Left lung (tissue), 10 donors: Measurements from ENCODE around the gene SMO. TPM values are rescaled to one million over a fixed set of nuclear protein-coding genes. Genes with fewer than 3 reads are reported as not detected.
A peak's percentile ranks its signal among the peaks of the same experiment; 100 is the strongest.

Experiments
- ATAC-seq: fragments of 200-7000 bp; cut with Tn5 transposase; one replicate; pipeline ENCODE4 v1.9.1; 2020; ENCODE audit warnings: moderate library complexity
- DNase-seq, 4 donors: peaks; one replicate each; pipeline ENCODE4 v3.0.0-alpha.2; 2013 to 2020
- H3K27ac ChIP-seq, 2 donors: fragments of 200-600 bp; sonication (generic) in 1 of 2; one replicate each; pipeline versions ENCODE4 v1.5.0 to v1.8.0; 2020 to 2021
- H3K27me3 ChIP-seq, 2 donors: fragments of 200-600 bp; sonication (generic) in 1 of 2; one replicate each; pipeline versions ENCODE4 v1.5.0 to v1.8.0; 2020 to 2021
- H3K36me3 ChIP-seq, 2 donors: fragments of 200-600 bp; sonication (generic) in 1 of 2; one replicate each; pipeline versions ENCODE4 v1.5.0 to v1.8.0; 2020 to 2021
- H3K4me1 ChIP-seq, 2 donors: fragments of 200-600 bp; one replicate each; pipeline ENCODE4 v1.8.0; 2021
- H3K4me3 ChIP-seq, 2 donors: fragments of 200-600 bp; sonication (generic) in 1 of 2; one replicate each; pipeline versions ENCODE4 v1.5.0 to v1.8.0; 2020 to 2021; ENCODE audit warnings: mild to moderate bottlenecking in 1 of 2
- H3K9me3 ChIP-seq, 2 donors: fragments of 200-600 bp; sonication (generic) in 1 of 2; one replicate each; pipeline versions ENCODE4 v1.5.0 to v1.8.0; 2020 to 2021
- CTCF ChIP-seq, 2 donors: fragments of 200-600 bp; sonication (generic) in 1 of 2; IDR thresholded peaks; one replicate each; pipeline versions ENCODE4 v1.5.0 to v1.8.0; 2021; ENCODE audit warnings: antibody characterized with exemption in 2 of 2
- intact Hi-C, 2 donors: fragments of 100-400 bp; cut with DNase I; formaldehyde crosslinking; loops; one replicate each; pipeline versions ENCODE4 v1.11.2 to v1.14.2; 2022
- polyA plus RNA-seq, 6 donors: library from polyadenylated mRNA; unstranded; fragments of 120-200 nt; gene quantifications; one replicate each; pipeline ENCODE4 v1.2.1, GENCODE V29; 2013; ENCODE audit not compliant: insufficient read length in 6 of 6
- total RNA-seq, 2 donors: library from RNA; stranded (reverse); fragmentation: NEBNext Ultra II Directional; extraction: Animal tissue kit (Norgen Biotek cat#: 25700); gene quantifications; one replicate each; pipeline ENCODE4 v1.2.1, GENCODE V29; 2021
- donor health status: DM: no; HTN: yes; CAD: no.
- donor health status: DM: no; HTN: no; CAD: no.

Gene SMO
- total and polyA plus RNA-seq, 8 donors, result 5.1 to 74.2 (median 57.8) TPM

- no peak for ATAC-seq
- Histone ChIP-seq H3K4me3 (no peak overlapping the region), H3K36me3 (no peaks in the 10 kb centered on the region), H3K27me3 (no peaks in the 10 kb centered on the region), H3K9me3 (no peaks in the 10 kb centered on the region), H3K4me1 (no peaks in the 10 kb centered on the region), H3K27ac (no peak overlapping the region)
- peak in 1 of 4 donors; percentile 19 for DNase-seq
- intact Hi-C loops, result no loop called here
- TF ChIP-seq CTCF (IDR thresholded peaks at IDR 0.05), result no peak
Observed at GRCh38 chr7:129203050-129203741, 14.8 kb downstream of the SMO start.

GRCh38 chr7:129205126-129205818 lies 16.8 kb downstream of the SMO start:
- intact Hi-C loops, result no loop called here
- Histone ChIP-seq H3K4me1 (no peaks in the 10 kb centered on the region), H3K27me3 (peaks cover 0 to 12% of the 10 kb centered on the region in 2 donors), H3K9me3 (no peaks in the 10 kb centered on the region), H3K4me3 (no peak overlapping the region), H3K36me3 (no peaks in the 10 kb centered on the region), H3K27ac (no peak overlapping the region)
- TF ChIP-seq CTCF (IDR thresholded peaks at IDR 0.05), result no peak
- DNase-seq, result no peak
- ATAC-seq, result no peak

- Histone ChIP-seq H3K4me1 (no peaks in the 10 kb centered on the region), H3K36me3 (no peaks in the 10 kb centered on the region), H3K27ac (no peak overlapping the region), H3K27me3 (peaks cover 0 to 16% of the 10 kb centered on the region in 2 donors), H3K9me3 (no peaks in the 10 kb centered on the region), H3K4me3 (no peak overlapping the region)
- no peak for ATAC-seq
- DNase-seq, result no peak
- no peak for TF ChIP-seq CTCF (IDR thresholded peaks at IDR 0.05)
- intact Hi-C loops, result no loop called here
Observed at GRCh38 chr7:129205987-129206785, 17.8 kb downstream of the SMO start.

GRCh38 chr7:129208667-129209066 lies 20.2 kb downstream of the SMO start:
- H3K36me3 ChIP-seq, result no peaks in the 10 kb centered on the region
- no peak for TF ChIP-seq CTCF (IDR thresholded peaks at IDR 0.05)
- ATAC-seq, result no peak
- no peak overlapping the region for H3K27ac ChIP-seq
- intact Hi-C loops, result no loop called here
- H3K9me3 ChIP-seq, result no peaks in the 10 kb centered on the region
- H3K4me1 ChIP-seq, result no peaks in the 10 kb centered on the region
- peak in 1 of 4 donors; percentile 27 for DNase-seq
- H3K4me3 ChIP-seq, result no peak overlapping the region
- peaks cover 0 to 16% of the 10 kb centered on the region in 2 donors for H3K27me3 ChIP-seq
